HepG2 (cell line): ENCODE results near the gene ANTXR1. TPM values are rescaled to one million over a fixed set of nuclear protein-coding genes. Genes with fewer than 3 reads are reported as not detected.

ENCODE experiments used
- ATAC-seq: fragments of 200-7000 bp; cut with Tn5 transposase; 3 replicates; pipeline ENCODE4 v1.9.1; 2020; ENCODE audit warnings: mild to moderate bottlenecking, moderate library complexity
- BruUV-seq: library from RNA; stranded (reverse); fragments of 400-500 nt; replicated peaks from 2 replicates; lab custom pipeline; 2021; lab: Mats Ljungman, UMichigan
- CTCF ChIA-PET: fragments of 300-600 bp; formaldehyde crosslinking; extraction: SDS; loops from one replicate; lab custom pipeline; 2021; ENCODE audit warnings: low total read pairs, inconsistent platforms, low intra/inter-chr PET ratio; lab: Yijun Ruan, JAX
- POLR2A ChIA-PET: fragments of 350-600 bp; sonication (Branson Sonifier 250); formaldehyde crosslinking; loops from one replicate; lab custom pipeline; 2020; ENCODE audit warnings: antibody characterized with exemption, inconsistent platforms; lab: Yijun Ruan, JAX
- DNase-seq: peaks from one replicate; pipeline ENCODE4 v3.0.0-alpha.2; 2015; ENCODE audit warnings: low spot score
- FAIRE-seq: peaks from 3 replicates; lab custom pipeline; 2011; peaks lifted over from hg19 to GRCh38; lab: Jason Lieb, UNC
- H2AFZ ChIP-seq: one replicate; pipeline ENCODE4 v1.6.1; 2011; ENCODE audit warnings: low read length, inconsistent platforms
- H3K27ac ChIP-seq: fragments of 300-600 bp; 3 replicates; pipeline ENCODE4 v1.8.0; 2011; ENCODE audit warnings: mixed run types, mild to moderate bottlenecking, mixed read lengths, low read length, inconsistent platforms; ENCODE audit not compliant: insufficient read depth; ENCODE audit errors: extremely low read length
- H3K27me3 ChIP-seq, 2 experiments: fragments of 200-600 bp in 1 of 2; 2 replicates in 1 of 2; 3 replicates in 1 of 2; pipeline versions ENCODE4 v1.6.0 to v1.8.0; 2011; ENCODE audit warnings: low read length in 2 of 2, mild to moderate bottlenecking in 2 of 2, moderate library complexity in 2 of 2, inconsistent platforms in 1 of 2; ENCODE audit not compliant: insufficient read depth in 2 of 2, control insufficient read depth in 1 of 2
- H3K36me3 ChIP-seq, 2 experiments: fragments of 200-600 bp in 1 of 2; replicated peaks in 1 of 2; 2 replicates in 1 of 2; 3 replicates in 1 of 2; pipeline versions ENCODE4 v1.5.1 to v1.8.0; 2011; ENCODE audit warnings: low read length in 2 of 2, inconsistent platforms in 1 of 2; ENCODE audit not compliant: insufficient read depth in 2 of 2, control insufficient read depth in 1 of 2
- H3K4me1 ChIP-seq: 2 replicates; pipeline ENCODE4 v1.5.1; 2012; ENCODE audit warnings: low read length, inconsistent platforms; ENCODE audit not compliant: insufficient read depth
- H3K4me2 ChIP-seq: 2 replicates; pipeline ENCODE4 v1.6.0; 2011; ENCODE audit warnings: low read depth, low read length, inconsistent platforms
- H3K4me3 ChIP-seq, 3 experiments: fragments of 200-600 bp in 1 of 3; sonication (generic), shearing (Covaris generic) in 1 of 3; replicated peaks in 1 of 3; 2 replicates each; pipeline ENCODE4 v1.5.1; 2011 to 2016; ENCODE audit warnings: low read length in 3 of 3, inconsistent platforms in 2 of 3, low read depth in 2 of 3, mild to moderate bottlenecking in 2 of 3, control low read depth in 1 of 3, mixed read lengths in 1 of 3; ENCODE audit not compliant: insufficient read depth in 1 of 3
- H3K79me2 ChIP-seq: one replicate; pipeline ENCODE4 v1.6.1; 2011; ENCODE audit warnings: low read length, inconsistent platforms; ENCODE audit not compliant: insufficient read depth
- H3K9ac ChIP-seq: 2 replicates; pipeline ENCODE4 v1.6.0; 2011; ENCODE audit warnings: mild to moderate bottlenecking, low read depth, low read length, inconsistent platforms; ENCODE audit not compliant: insufficient read depth
- H3K9me3 ChIP-seq: 2 replicates; pipeline ENCODE4 v1.5.1; 2012; ENCODE audit warnings: mild to moderate bottlenecking, low read length
- H4K20me1 ChIP-seq: 2 replicates; pipeline ENCODE4 v1.6.0; 2011; ENCODE audit warnings: inconsistent platforms, mild to moderate bottlenecking, low read length, moderate library complexity; ENCODE audit not compliant: insufficient read depth
- FOXK1 ChIP-seq: sonication (generic); formaldehyde crosslinking; IDR thresholded peaks from 2 replicates; pipeline ENCODE4 v1.4.0; 2020; ENCODE audit warnings: low read depth, missing genetic modification reagents, borderline replicate concordance
- KDM1A ChIP-seq: IDR thresholded peaks from 2 replicates; pipeline ENCODE4 v1.6.1; 2016; ENCODE audit warnings: missing compliant biosample characterization
- SAP130 ChIP-seq: IDR thresholded peaks from 2 replicates; pipeline ENCODE4 v1.6.1; 2016; ENCODE audit warnings: low read depth
- TBX2 ChIP-seq: sonication (generic); formaldehyde crosslinking; IDR thresholded peaks from 2 replicates; pipeline ENCODE4 v1.5.0; 2020; ENCODE audit warnings: missing genetic modification reagents, mild to moderate bottlenecking, borderline replicate concordance
- ZNF550 ChIP-seq: sonication (generic); formaldehyde crosslinking; IDR thresholded peaks from 2 replicates; pipeline ENCODE4 v1.4.0; 2020; ENCODE audit warnings: mild to moderate bottlenecking, missing genetic modification reagents, borderline replicate concordance
- ZNF670 ChIP-seq: sonication (generic); formaldehyde crosslinking; IDR thresholded peaks from 2 replicates; pipeline ENCODE4 v1.8.0; 2022; ENCODE audit warnings: mild to moderate bottlenecking, missing genetic modification reagents, borderline replicate concordance
- WGBS: methylation state at CpG from one replicate; pipeline ENCODE4 v1.1.6; 2017; ENCODE audit warnings: low lambda C conversion rate; 5-methylcytosine and 5-hydroxymethylcytosine counted together
- in situ Hi-C: cut with HindIII; loops from 2 replicates; pipeline ENCODE4 v1.10.0; 2017; ENCODE audit warnings: low pct_unique_long_range_greater_than_20kb; ENCODE audit not compliant: extremely low pct_ligation_motif_present
- intact Hi-C: fragments of 100-400 bp; cut with micrococcal nuclease; formaldehyde crosslinking; loops from one replicate; pipeline ENCODE4 v1.10.0; 2022; ENCODE audit not compliant: unreplicated experiment
- polyA plus RNA-seq, 8 experiments: library from polyadenylated mRNA; depleted of rRNA in 3 of 8; stranded (reverse) in 7 of 8; unstranded in 1 of 8; fragments of >200 nt; fragmentation: Illumina TruSeq in 4 of 8; extraction: Trizol in 4 of 8; gene quantifications; 2 replicates each; pipeline versions ENCODE4 v1.2.1 to v1.2.3, GENCODE V29; 2011 to 2016; ENCODE audit warnings: low read depth in 4 of 8, missing spikeins in 1 of 8, mixed read lengths in 1 of 8; ENCODE audit not compliant: insufficient read depth in 1 of 8
- total RNA-seq, 5 experiments: library from RNA; depleted of rRNA; stranded (reverse); fragments of >200 nt; fragmentation: Illumina TruSeq; extraction: Trizol; gene quantifications; 2 replicates each; pipeline ENCODE4 v1.2.3, GENCODE V29; 2016; ENCODE audit warnings: low read depth in 1 of 5
- TF ChIP-seq, protein P1 (sequence below): sonication (generic); formaldehyde crosslinking; IDR thresholded peaks from 2 replicates; pipeline ENCODE4 v1.5.1; 2020; ENCODE audit warnings: mild to moderate bottlenecking, missing genetic modification reagents, borderline replicate concordance
- TF ChIP-seq, protein P2 (sequence below): sonication (generic); formaldehyde crosslinking; IDR thresholded peaks from 2 replicates; pipeline ENCODE4 v1.5.1; 2020; ENCODE audit warnings: mild to moderate bottlenecking, missing genetic modification reagents, moderate library complexity
- TF ChIP-seq, protein P3 (sequence below): sonication (generic); formaldehyde crosslinking; IDR thresholded peaks from 2 replicates; pipeline ENCODE4 v1.4.0; 2020; ENCODE audit warnings: mild to moderate bottlenecking, missing genetic modification reagents
- TF ChIP-seq, protein P4 (sequence below): sonication (generic); formaldehyde crosslinking; IDR thresholded peaks from 2 replicates; pipeline ENCODE4 v1.4.0; 2020; ENCODE audit warnings: low read depth, mild to moderate bottlenecking, missing genetic modification reagents

ANTXR1 gene
- total and polyA plus RNA-seq, 2 of the 13 experiments (the other 11 are each of a cell fraction or from before 2014, with no cell fraction given) = 4.5 to 12.7 TPM

DNA sequence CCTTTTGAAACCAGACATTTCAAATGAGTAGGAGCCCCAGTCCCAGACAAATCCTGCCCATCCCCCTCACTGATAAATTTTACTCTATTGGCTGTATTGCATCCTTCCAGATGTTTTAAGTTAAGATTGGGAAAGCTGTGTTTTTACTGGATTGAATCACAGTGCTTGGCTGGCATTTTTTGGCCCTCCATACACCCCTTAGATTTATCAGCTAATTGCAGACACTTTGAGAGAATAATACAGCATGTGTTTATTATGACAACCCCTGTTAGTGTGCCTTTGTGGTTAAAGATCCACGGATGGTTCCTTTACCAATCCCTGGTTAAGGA is 74.9 kb downstream of the ANTXR1 start (continued):
- TF ChIP-seq, protein P1, sequence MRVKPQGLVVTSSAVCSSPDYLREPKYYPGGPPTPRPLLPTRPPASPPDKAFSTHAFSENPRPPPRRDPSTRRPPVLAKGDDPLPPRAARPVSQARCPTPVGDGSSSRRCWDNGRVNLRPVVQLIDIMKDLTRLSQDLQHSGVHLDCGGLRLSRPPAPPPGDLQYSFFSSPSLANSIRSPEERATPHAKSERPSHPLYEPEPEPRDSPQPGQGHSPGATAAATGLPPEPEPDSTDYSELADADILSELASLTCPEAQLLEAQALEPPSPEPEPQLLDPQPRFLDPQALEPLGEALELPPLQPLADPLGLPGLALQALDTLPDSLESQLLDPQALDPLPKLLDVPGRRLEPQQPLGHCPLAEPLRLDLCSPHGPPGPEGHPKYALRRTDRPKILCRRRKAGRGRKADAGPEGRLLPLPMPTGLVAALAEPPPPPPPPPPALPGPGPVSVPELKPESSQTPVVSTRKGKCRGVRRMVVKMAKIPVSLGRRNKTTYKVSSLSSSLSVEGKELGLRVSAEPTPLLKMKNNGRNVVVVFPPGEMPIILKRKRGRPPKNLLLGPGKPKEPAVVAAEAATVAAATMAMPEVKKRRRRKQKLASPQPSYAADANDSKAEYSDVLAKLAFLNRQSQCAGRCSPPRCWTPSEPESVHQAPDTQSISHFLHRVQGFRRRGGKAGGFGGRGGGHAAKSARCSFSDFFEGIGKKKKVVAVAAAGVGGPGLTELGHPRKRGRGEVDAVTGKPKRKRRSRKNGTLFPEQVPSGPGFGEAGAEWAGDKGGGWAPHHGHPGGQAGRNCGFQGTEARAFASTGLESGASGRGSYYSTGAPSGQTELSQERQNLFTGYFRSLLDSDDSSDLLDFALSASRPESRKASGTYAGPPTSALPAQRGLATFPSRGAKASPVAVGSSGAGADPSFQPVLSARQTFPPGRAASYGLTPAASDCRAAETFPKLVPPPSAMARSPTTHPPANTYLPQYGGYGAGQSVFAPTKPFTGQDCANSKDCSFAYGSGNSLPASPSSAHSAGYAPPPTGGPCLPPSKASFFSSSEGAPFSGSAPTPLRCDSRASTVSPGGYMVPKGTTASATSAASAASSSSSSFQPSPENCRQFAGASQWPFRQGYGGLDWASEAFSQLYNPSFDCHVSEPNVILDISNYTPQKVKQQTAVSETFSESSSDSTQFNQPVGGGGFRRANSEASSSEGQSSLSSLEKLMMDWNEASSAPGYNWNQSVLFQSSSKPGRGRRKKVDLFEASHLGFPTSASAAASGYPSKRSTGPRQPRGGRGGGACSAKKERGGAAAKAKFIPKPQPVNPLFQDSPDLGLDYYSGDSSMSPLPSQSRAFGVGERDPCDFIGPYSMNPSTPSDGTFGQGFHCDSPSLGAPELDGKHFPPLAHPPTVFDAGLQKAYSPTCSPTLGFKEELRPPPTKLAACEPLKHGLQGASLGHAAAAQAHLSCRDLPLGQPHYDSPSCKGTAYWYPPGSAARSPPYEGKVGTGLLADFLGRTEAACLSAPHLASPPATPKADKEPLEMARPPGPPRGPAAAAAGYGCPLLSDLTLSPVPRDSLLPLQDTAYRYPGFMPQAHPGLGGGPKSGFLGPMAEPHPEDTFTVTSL = no peak

DNA sequence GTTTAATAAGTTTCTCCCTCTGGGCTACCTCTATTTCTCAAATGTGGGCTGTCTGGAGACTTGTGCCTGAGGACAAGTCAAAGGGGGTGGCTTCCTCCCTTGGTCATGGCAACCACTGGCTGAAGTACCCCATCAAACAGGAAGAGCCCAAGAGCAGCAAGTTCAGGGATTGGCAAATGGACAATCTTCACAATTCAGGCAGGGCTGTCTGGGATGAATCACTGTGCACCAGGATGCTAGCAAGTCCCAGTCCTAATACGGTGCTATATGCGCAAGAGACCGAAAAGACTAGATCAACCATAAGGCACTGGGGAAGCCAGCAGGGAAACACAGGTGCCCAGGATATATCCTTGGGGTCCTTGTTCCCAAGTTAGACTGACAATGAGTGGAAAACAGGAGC is 75.5 kb downstream of the ANTXR1 start:
- in situ Hi-C loops = no loop called here
- Histone ChIP-seq H4K20me1 (no peaks in the 10 kb centered on the region), H3K4me1 (peaks cover 24% of the 10 kb centered on the region), H3K4me3 (no peak overlapping the region), H3K9ac (no peak overlapping the region), H3K4me2 (no peak overlapping the region), H3K27ac (no peak overlapping the region), H2AFZ (no peak overlapping the region), H3K36me3 (peaks cover 0 to 3% of the 10 kb centered on the region in 2 experiments; a peak in 1 of 5 replicates), H3K27me3 (no peaks in the 10 kb centered on the region), H3K9me3 (no peaks in the 10 kb centered on the region), H3K79me2 (no peaks in the 10 kb centered on the region)
- intact Hi-C loops = no loop called here
- ChIA-PET POLR2A (no interaction called here), CTCF (no interaction called here)
- DNase-seq (no peak), ATAC-seq (no peak), FAIRE-seq (no peak)
- BruUV-seq = no TSS peak
- TF ChIP-seq, protein P2, sequence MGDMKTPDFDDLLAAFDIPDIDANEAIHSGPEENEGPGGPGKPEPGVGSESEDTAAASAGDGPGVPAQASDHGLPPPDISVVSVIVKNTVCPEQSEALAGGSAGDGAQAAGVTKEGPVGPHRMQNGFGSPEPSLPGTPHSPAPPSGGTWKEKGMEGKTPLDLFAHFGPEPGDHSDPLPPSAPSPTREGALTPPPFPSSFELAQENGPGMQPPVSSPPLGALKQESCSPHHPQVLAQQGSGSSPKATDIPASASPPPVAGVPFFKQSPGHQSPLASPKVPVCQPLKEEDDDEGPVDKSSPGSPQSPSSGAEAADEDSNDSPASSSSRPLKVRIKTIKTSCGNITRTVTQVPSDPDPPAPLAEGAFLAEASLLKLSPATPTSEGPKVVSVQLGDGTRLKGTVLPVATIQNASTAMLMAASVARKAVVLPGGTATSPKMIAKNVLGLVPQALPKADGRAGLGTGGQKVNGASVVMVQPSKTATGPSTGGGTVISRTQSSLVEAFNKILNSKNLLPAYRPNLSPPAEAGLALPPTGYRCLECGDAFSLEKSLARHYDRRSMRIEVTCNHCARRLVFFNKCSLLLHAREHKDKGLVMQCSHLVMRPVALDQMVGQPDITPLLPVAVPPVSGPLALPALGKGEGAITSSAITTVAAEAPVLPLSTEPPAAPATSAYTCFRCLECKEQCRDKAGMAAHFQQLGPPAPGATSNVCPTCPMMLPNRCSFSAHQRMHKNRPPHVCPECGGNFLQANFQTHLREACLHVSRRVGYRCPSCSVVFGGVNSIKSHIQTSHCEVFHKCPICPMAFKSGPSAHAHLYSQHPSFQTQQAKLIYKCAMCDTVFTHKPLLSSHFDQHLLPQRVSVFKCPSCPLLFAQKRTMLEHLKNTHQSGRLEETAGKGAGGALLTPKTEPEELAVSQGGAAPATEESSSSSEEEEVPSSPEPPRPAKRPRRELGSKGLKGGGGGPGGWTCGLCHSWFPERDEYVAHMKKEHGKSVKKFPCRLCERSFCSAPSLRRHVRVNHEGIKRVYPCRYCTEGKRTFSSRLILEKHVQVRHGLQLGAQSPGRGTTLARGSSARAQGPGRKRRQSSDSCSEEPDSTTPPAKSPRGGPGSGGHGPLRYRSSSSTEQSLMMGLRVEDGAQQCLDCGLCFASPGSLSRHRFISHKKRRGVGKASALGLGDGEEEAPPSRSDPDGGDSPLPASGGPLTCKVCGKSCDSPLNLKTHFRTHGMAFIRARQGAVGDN = no peak
- TF ChIP-seq, protein P3, sequence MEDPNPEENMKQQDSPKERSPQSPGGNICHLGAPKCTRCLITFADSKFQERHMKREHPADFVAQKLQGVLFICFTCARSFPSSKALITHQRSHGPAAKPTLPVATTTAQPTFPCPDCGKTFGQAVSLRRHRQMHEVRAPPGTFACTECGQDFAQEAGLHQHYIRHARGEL (CRISPR knock-in tag) = no peak
- TF ChIP-seq TBX2 (CRISPR knock-in tag) (no peak), ZNF550 (CRISPR knock-in tag) (no peak), KDM1A (CRISPR knock-in tag) (no peak), SAP130 (CRISPR knock-in tag) (no peak), FOXK1 (no peak), ZNF670 (CRISPR knock-in tag) (no peak)
- TF ChIP-seq, protein P4, sequence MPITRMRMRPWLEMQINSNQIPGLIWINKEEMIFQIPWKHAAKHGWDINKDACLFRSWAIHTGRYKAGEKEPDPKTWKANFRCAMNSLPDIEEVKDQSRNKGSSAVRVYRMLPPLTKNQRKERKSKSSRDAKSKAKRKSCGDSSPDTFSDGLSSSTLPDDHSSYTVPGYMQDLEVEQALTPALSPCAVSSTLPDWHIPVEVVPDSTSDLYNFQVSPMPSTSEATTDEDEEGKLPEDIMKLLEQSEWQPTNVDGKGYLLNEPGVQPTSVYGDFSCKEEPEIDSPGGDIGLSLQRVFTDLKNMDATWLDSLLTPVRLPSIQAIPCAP = no peak
- WGBS = 94% methylated on average over 3 of the region's 3 CpGs
